Mammary epithelial cell (primary cell): ENCODE data around the gene DGKG.

ENCODE experiments used
- EZH2 ChIP-seq: IDR thresholded peaks from 2 replicates; pipeline ENCODE4 v1.6.1; 2012; ENCODE audit warnings: low read length, inconsistent platforms, borderline replicate concordance
- TF ChIP-seq, protein P1 (sequence below), 2 donors: IDR thresholded peaks in 1 of 2; conservative IDR thresholded peaks in 1 of 2; 2 replicates each; pipeline ENCODE4 v1.5.1; 2011 to 2012; ENCODE audit warnings: inconsistent platforms in 2 of 2, low read length in 2 of 2, mild to moderate bottlenecking in 2 of 2, control low read depth in 1 of 2, low read depth in 1 of 2; ENCODE audit not compliant: insufficient read depth in 1 of 2; ENCODE audit errors: extremely low read depth in 1 of 2

- TF ChIP-seq EZH2 = no peak
- TF ChIP-seq, protein P1, sequence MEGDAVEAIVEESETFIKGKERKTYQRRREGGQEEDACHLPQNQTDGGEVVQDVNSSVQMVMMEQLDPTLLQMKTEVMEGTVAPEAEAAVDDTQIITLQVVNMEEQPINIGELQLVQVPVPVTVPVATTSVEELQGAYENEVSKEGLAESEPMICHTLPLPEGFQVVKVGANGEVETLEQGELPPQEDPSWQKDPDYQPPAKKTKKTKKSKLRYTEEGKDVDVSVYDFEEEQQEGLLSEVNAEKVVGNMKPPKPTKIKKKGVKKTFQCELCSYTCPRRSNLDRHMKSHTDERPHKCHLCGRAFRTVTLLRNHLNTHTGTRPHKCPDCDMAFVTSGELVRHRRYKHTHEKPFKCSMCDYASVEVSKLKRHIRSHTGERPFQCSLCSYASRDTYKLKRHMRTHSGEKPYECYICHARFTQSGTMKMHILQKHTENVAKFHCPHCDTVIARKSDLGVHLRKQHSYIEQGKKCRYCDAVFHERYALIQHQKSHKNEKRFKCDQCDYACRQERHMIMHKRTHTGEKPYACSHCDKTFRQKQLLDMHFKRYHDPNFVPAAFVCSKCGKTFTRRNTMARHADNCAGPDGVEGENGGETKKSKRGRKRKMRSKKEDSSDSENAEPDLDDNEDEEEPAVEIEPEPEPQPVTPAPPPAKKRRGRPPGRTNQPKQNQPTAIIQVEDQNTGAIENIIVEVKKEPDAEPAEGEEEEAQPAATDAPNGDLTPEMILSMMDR (conservative IDR thresholded peaks at IDR 0.05 in 1 of 2, IDR thresholded peaks at IDR 0.05 in 1 of 2; ENCODE audit: extremely low read depth in 1 of 2, insufficient read depth in 1 of 2, low read depth in 1 of 2, low read length in 2 of 2) = no peak
Observed at GRCh38 chr3:186212611-186213010, 149.4 kb downstream of the DGKG start.
